Occipital lobe (tissue), 2 donors: ENCODE measurements around the gene PPM1H. TPM values are rescaled to one million over a fixed set of nuclear protein-coding genes. Genes with fewer than 3 reads are reported as not detected.
"Not testable (repeated sequence)": the region's sequence is repeated elsewhere in the genome, so short reads cannot be mapped to it uniquely, and the experiment has no call there.

Source experiments
- DNase-seq: peaks from one replicate; lab custom pipeline; 2025; lab: John Stamatoyannopoulos, UW
- total RNA-seq: library from RNA; depleted of rRNA; stranded (reverse); fragments of >200 nt; gene quantifications from one replicate; pipeline ENCODE4 v1.2.3, GENCODE V29; 2014

The PPM1H gene
- total RNA-seq, 1 donor from 2014 or later, result 10.6 TPM

DNA sequence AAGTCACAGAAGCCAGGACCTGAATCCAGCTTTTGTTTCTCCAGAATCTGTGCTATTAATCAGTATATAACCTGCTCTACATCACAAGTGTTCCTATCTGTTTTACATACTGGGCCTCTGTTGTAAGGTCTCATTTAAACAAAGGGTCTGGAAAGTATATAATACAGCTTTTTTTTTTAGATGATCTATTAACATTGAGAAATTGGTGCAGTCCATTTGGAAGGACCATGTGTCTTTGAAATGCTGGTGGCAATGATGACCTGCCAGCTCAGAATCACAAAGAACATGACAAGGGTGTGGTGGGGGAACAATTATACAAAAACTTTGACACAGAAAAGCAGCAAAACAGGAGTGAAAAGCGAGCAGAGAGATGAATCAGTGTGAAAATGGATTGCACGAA is 164.6 kb downstream of the PPM1H start:
- no peak for DNase-seq

DNA sequence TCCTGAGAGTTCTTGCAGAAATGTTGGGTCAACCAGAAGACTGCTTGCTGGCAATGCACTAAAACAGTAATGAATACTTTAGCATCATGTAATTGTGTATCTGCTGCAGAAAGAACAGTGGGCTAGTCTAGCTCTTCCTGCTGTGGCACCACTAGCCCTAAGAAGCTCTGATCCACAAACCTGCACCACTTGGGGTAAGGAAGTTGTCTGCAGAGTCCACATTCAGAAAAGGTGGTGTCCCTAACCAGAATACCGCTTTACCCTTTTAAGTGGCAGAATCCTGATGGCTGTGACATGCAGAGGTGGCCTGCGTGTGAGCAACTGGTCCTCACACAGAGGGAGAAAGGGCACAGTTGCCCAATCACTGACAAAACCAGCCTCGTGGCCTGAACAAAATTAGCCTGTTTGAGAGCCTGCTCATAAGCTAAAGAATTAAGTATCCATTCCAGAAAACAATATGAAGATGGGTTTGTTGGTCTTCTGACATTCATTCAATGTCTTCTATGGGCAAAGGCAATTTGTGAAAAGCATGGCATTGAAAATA is 165.8 kb downstream of the PPM1H start:
- DNase-seq, result no peak

DNA sequence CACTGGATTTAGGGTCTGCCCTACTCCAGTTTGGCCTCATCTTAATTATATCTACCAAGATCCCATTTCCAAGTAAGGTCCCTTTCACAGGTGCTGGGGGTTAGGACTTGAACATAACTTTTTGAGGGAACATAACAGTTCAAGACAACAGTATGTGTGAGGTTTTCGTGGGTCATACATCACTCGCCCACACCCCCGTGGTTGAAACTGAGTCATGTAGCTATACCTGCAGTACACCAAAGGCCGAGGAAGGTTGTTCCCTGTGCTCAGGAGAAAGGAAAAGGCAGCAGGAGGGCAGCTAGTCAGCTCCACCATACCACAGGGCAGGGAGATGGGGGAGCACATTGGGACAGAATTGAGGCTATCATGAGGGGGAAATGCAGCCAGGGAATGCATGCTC is 167.0 kb downstream of the PPM1H start:
- no peak for DNase-seq

DNA sequence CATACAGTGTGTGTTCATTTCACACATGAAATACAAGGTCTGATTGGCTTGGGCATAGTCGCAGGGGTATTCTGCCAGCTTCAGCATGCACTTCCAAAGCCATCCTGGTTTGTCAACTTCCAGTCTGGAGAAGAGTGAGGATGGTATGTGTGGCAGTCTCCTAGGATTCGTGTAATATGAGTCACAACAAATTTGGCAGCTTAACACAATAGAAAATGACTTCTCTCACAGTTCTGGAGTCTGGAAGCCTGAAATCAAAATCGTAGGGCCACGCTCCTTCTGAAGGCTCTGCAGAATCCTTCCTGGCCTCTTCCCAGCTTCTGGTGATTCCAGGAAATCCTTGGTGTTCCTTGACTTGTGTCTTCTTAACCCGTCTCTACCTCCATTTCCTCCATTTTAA is 167.5 kb downstream of the PPM1H start:
- DNase-seq, result no peak

DNA sequence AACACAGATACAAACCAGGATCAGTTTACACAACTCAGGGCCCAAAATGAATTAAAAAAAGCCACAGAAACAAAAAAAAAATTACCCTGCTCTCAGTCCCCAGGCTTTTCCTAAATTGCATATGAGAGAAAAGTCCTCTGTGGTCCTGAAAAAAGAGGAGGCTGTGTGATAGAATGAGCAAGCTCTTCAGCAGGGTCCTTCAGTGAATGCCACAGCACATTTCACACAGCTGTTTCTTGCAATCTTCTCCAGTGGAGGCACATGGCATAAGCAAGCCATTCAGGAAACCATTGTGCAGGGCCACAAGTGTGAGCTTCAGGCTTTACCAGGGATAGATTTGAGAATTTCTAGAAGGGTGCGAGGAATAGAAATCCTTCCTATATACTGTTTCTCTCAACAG is 168.5 kb downstream of the PPM1H start:
- no peak for DNase-seq

DNA sequence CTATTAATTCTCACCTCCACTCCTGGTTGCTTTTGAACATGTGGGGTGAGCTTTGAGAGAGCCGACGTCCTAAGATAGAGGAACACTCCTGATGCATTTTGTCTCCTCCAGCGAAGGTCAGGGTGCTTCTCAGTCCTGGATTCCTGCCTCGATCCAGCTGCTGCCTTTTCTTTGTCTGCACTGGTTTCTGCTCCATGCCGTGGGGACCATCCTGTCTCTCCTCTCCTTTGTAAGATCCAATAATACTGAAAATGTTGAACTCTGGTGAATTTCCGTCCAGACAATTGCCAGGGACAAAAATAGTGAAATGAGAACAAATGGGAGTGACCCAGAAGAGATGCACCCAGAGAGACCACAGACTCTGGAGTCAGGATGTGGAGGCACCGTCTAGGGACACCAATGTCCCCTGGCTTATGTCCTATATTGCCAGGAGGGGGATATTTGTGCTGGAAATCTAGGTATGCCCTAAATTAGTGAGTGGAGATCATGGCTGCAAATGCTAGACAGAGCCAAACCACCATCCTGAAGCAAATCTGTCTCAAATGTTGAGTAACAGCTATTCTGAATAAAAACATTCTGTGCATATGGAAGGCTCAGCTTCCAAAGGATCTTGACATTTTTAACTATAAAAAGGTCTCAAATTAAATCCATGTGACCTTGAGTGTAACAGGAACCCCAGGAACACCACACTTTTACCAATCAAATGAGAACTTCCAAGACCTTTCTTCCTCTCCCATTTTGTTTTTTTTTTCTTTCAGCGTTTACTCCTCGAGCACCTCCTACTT is 170.9 kb downstream of the PPM1H start:
- DNase-seq, result no peak

DNA sequence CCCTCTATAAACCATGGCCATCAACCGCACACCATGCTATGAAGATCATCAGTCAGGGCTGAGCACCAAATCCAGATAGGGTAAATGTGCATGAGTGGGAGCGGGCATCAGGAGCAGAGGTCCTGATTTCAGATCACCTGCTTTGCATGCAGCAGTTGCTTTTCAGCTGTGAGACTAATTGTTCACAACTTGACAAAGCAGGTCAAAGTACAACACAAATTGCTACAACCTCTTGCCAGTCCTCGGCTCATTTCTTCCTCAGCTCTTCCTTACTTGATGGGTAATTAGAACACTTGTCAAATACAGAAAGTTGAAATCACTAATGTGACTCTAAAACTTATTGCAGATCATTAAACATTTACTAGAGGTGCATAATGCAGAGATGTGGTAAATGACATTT is 171.6 kb downstream of the PPM1H start:
- no peak for DNase-seq

DNA sequence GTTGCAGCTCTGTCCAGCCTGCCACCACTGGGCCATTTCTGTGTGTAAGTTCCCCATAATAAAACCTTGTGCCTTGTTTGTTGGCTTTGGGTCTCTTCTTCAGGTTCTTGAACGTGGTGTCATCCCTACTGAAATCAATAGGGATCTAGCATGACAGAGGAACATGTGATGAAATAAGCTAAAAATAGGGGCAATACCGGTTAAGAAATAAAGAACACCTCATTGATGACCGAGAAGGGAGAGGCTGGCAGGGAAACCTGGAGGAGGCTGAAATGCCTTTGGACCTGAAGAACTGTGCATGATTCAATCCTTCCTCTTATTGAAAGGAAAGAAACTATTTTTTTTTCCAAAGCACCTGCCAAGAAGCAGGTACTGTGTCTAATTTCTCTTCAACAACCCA is 172.3 kb downstream of the PPM1H start:
- no peak for DNase-seq

DNA sequence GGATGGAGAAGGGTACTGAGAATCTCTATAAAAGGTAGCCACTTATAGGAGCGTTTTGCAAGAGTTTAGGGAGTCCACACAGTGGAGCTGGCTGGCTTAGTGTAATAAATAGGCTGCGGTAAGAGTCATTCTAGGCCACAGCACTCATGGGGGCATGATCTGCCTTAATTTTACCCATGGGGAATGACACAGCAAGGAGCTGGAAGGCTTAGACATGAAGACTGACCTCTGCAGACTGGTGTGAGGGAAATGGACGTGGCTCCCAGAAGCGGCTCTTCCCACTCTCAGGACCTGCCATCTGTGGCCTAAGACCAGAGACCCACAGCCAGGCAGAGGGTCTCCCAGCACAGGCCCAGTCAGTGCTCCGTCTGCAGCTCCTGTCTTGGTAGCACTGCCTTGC is 173.3 kb downstream of the PPM1H start:
- DNase-seq, result no peak

DNA sequence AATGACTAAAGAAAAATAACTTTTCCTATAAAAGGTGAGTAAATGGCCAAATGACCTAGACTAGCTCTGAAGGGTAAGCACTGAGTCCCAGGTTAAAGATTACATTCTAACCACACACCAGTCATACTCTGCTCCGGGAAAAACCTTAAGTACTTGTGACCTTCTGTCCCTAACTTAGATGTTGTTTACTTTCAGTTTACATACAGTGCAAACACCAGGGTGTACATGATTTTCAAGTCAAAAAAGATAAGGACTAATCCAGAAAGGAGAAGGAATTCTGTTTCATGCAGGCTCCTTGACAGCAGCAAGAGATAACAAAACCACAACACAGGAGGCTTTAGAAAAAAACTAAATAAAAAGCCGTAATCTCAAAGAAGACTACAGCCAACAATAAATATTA is 174.2 kb downstream of the PPM1H start:
- no peak for DNase-seq

DNA sequence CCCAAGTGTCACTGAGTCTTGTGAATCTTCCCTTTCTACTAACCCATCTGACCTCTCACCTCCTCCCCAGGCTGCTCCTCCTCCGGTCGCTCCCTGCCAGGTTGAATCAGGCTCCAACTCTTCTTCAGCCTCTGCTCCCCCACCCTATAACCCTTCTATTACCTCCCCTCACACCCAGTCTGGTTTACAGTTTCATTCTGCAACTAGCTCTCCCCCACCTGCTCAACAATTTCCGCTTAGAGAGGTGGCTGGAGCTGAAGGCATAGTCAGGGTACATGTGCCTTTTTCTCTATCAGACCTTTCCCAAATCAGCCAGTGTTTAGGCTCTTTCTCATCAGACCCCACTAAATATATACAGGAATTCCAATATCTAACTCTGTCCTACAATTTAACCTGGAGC is 174.6 kb downstream of the PPM1H start:
- not testable (repeated sequence) for DNase-seq

DNA sequence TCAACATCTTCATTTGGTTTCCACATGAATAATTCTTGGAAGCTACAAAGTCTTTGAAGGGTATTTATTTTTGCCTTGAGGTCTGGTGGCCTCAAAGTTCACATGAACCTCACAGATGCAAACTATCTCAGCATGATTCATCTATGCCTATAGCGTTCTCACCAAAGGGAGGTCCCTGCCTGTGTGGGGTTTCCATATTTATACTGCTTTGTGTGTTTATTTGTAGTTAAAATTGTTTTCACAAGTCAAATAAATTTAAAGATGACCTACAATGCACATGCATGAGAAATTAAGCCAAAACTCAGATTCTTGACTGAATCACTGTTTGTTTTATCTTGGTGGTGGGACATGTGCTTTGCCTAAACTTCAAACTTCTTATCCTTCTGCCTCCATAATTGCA is 176.7 kb downstream of the PPM1H start:
- DNase-seq, result no peak

DNA sequence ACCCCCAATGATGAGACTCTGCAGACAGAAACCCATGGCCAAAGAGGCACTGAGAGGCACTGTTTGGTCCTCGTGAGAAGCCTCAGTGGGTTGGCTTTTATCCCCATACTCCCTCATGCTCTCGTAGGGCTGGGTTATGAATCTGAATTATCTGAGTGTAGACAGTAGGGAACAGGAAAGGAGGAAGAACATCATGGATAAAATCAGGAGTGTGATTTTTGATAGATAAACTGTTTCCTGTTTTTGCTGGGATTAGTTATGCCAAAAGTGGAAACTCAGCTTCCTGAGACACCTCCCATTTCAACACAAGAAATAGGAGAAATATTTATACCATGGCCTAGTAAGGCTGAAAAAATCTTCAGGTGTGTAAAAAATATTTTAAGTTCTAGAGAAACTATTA is 177.9 kb downstream of the PPM1H start:
- DNase-seq, result no peak

DNA sequence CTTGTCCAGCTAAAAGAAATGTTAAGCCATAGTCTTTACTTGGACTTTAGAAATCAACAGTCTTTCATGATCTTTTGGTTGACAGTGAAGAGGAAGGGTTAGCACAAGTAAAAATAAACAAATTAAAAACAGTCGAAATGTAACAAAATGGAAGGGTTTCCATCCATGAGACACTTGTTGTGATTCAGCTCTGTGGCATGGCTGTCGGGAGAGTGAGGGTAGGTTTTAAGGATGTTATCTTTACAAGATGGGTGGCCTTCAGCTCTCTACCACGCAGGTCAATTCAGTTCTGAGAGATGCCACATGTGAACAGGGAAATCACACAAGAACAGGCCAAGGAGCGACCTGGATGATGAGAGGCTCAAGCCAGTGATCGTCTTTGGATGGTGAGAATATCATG is 180.2 kb downstream of the PPM1H start:
- DNase-seq, result no peak

DNA sequence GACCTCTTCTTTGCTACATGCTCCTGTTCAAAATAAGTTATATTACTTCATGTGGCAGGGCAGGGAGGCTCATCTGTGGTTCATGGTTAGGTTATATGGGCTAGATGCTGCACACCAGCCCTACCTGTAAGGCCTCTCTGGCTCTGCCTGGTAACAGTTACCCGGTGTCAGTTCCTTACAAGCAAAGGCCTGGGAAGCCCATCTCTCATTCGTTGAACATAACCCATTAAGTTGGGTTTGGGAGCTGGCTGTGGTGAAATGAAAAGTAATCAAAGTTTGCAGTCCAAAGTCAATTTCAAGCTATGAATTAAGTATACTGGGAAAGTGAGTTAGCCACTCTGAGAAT is 183.2 kb downstream of the PPM1H start:
- no peak for DNase-seq

DNA sequence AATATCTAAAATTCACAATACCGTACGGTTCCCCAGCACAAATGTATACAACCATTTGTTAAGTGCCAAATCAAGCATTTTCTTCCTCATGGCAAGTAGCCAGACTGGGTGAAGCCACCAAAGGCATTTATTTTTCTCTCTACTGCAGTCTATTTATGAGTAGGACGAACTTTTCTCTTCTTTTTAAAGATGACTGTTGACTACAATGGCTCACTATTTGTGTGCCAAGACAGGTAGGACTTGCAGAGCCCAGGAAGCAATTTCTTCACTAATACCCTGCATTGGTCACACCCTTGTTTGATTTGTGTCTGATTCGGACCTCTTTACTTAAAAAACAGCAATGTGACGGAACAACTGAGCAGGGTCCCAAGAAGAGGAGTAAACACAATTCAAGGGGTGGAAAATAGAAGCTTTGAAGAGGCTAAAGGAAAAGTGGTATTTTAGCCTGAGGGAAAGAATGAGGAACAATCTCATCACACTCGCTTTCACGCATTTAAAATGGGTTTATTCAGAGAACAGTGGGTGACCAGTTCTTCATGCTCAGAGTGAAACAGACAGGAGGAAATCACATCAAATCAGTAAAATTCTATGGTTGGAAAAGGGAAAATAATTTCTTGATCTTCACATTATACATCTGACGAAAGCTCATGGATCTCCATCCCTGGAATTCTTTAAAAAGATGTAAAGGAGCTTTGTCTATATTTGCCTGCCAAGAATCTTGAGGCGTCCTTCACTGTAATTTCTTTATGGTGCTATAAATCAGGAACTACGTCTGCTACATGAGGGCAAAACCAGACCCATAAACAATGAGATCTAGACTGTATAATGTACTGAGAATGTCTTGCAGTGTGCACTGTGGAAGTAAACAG is 183.8 kb downstream of the PPM1H start:
- DNase-seq, result no peak

DNA sequence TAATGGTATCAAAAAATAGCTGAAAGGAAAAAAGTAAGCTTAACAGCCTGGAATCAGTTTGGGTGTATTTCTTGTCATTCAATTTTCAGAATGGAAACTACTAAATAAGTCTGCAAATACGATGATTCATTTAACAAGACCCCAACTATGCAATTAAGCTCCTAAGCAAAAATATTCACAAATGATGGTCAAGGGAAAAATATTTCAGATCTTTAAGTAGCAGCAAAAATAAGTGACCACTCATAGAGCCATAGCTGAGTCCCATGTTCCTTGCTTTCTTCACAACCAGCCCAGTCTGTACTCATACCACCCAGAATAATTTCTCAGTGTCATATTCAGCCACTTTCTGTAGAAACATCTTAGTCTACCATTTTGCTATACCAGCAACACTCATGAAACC is 185.4 kb downstream of the PPM1H start:
- DNase-seq, result no peak

DNA sequence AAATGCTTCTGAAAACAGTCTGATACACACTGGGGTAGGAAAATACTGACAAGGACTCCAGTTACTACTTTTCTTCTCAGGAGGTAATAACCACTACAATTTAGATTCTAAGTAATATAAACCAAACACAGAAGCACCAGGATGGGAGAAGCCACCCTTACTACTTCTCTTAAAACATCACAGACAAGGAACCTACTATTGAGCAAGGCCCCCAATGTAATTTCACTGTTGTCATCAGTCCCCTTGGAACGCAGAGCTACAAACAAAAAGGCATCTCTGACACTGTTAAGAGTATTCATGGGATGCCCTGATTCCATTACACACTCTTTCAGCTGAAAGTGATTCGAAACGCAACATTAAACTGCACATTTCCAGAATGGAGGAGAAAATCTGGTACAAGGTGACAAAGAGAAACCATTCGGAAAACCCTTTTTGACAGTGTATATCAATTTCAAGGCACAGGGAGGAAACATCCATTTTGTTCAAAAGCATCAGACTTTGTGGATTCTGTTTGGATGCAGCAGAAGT is 185.9 kb downstream of the PPM1H start:
- no peak for DNase-seq

DNA sequence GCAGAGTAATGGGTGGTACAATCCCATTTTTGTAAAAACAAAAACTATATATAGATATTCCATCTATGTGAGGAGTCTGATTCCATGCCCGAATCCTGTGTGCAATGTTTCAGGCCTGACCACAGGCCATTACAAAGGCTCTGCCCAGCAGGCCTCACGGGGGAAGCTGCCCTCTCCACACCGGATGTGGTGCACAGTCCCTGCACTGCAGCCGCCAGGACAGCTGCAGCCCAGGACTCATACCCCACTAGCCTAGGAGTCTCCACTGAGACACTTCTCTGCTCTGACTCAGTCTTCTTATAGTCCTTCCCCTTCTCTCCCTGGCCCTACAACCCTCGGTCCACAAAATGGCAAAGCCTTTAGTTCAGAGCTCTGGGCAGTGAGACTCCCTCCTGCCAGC is 190.4 kb downstream of the PPM1H start:
- no peak for DNase-seq

DNA sequence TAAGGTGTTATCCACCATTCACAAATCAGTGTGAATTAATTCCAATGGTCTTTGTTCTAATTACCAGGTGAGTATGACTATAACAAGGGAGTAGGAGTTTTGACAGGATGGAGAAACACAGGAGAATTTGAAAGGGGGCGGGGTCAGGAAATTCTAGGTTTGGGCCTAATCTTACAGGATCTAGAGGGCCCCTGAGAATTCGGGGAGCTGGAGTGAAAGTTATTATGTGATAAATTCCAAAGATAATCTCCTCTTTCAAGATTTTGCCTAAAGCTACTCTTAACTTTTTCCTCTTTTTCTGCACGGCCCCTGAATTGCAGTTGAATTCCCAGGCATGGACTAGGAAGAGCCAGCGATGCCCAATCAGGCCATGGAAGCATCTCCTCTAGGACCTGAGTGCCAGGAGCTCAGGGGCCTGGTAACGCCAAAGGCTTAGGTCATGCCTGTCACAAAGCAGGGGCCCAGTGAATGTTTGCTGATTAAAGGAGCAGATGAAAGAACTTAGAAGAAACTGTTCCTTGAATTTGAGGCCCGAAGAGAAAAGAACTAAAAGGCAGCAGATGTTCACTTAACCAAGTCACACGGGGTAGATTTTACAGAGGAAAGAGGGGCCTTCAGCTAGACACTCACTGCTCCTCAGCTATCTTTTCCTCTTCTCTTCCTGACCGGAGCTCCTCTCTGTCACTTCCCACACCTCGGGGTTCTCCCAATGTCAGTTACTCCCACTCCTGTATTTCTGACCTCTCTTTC is 195.5 kb downstream of the PPM1H start:
- DNase-seq, result no peak

DNA sequence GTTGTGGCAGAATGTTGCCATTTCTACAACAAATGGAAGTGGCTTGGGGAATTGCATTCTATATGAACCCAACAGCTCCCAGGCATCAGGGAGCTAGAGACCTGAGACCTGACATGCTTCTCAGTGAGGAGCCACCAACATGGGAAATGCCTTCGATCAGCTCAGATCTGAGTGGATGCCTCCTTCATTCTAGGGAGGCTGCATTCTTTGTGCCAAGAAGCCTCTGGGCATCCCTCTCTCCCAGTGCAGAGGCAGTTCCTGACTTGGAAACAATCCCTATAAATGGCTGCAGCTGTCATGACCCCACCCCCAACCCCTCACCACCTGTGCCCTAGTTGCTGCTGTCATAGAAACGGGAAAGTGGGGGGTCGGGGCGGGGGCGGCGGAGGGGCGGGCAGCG is 196.3 kb downstream of the PPM1H start:
- no peak for DNase-seq

DNA sequence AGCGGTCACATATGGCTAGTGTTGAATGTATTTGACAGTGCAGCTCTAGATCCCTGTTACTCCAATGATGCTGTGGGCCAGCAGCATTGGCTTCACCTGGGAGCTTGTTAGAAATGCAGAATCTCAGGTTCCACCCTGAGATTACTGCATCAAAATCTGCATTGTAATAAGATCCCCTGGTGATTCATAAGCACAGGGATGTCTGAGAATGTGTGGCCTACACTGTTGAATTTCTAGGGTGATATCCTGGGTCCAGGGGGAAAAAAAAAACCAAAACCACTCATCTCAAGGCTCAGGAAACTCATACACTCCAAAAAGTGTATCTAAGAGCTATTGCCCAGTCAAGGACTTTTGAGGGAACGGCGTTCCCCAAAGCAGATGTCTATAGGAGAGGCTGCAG is 196.8 kb downstream of the PPM1H start:
- no peak for DNase-seq
